Measurements from ENCODE around the gene C9orf78. TPM values are rescaled to one million over a fixed set of nuclear protein-coding genes. Genes with fewer than 3 reads are reported as not detected.

The C9orf78 gene
- total RNA-seq, 4 donors from 2014 or later: 44.1 to 98.0 (median 45.0) TPM

- ATAC-seq (ENCODE audit: low FRiP score): no peak
- no peak for TF ChIP-seq CTCF (IDR thresholded peaks at IDR 0.05)
- DNase-seq (ENCODE audit: low spot score): no peak
Observed at GRCh38 chr9:129879103-129879699, 44.1 kb upstream of the C9orf78 start.

- ATAC-seq (ENCODE audit: low FRiP score) (no peak), DNase-seq (ENCODE audit: low spot score) (no peak)
- no peak for TF ChIP-seq CTCF (IDR thresholded peaks at IDR 0.05)
Observed at GRCh38 chr9:129878291-129878690, 43.2 kb upstream of the C9orf78 start.

GRCh38 chr9:129876815-129877214 lies 41.7 kb upstream of the C9orf78 start:
- TF ChIP-seq CTCF (IDR thresholded peaks at IDR 0.05): no peak
- no peak for ATAC-seq (ENCODE audit: low FRiP score)

GRCh38 chr9:129875687-129876395 lies 40.8 kb upstream of the C9orf78 start:
- no peak for ATAC-seq (ENCODE audit: low FRiP score)
- no peak for TF ChIP-seq CTCF (IDR thresholded peaks at IDR 0.05)
- no peak for DNase-seq (ENCODE audit: low spot score)

More at GRCh38 chr9:129876815-129877214, 41.7 kb upstream of the C9orf78 start:
- DNase-seq (ENCODE audit: low spot score): no peak

GRCh38 chr9:129875181-129875611 lies 40.1 kb upstream of the C9orf78 start:
- ATAC-seq (ENCODE audit: low FRiP score): no peak
- DNase-seq (ENCODE audit: low spot score): no peak
- no peak for TF ChIP-seq CTCF (IDR thresholded peaks at IDR 0.05)

- no peak for TF ChIP-seq CTCF (IDR thresholded peaks at IDR 0.05)
- ATAC-seq (ENCODE audit: low FRiP score): no peak
- no peak for DNase-seq (ENCODE audit: low spot score)
Observed at GRCh38 chr9:129874261-129875101, 39.4 kb upstream of the C9orf78 start.

Measured in omental fat pad (tissue), 4 donors.